Nephron progenitor cell (in vitro differentiated cells): ENCODE measurements around the gene FUT3.
"Not testable (repeated sequence)": the region's sequence is repeated elsewhere in the genome, so short reads cannot be mapped to it uniquely, and the experiment has no call there.

Experiments
- DNase-seq: peaks from one replicate; pipeline ENCODE4 v3.0.0; 2021
- H3K27ac Mint-ChIP-seq: 2 replicates; pipeline ENCODE4 v1.8.0; 2021; ENCODE audit warnings: mild to moderate bottlenecking, moderate library complexity, mixed read lengths
- H3K27me3 Mint-ChIP-seq: 2 replicates; pipeline ENCODE4 v1.8.0; 2021; ENCODE audit warnings: mild to moderate bottlenecking, low read depth, mixed read lengths; ENCODE audit not compliant: poor library complexity
- H3K36me3 Mint-ChIP-seq: 2 replicates; pipeline ENCODE4 v1.8.0; 2021; ENCODE audit warnings: low read depth, mixed read lengths
- H3K4me1 Mint-ChIP-seq: 2 replicates; pipeline ENCODE4 v1.8.0; 2021; ENCODE audit warnings: mixed read lengths
- H3K4me3 Mint-ChIP-seq: 2 replicates; pipeline ENCODE4 v1.8.0; 2021; ENCODE audit warnings: mild to moderate bottlenecking, moderate library complexity, mixed read lengths
- H3K9me3 Mint-ChIP-seq: 2 replicates; pipeline ENCODE4 v1.8.0; 2021; ENCODE audit warnings: mild to moderate bottlenecking, moderate library complexity, mixed read lengths
- CTCF ChIP-seq: fragments of 200-600 bp; sonication (generic); IDR thresholded peaks from 2 replicates; pipeline ENCODE4 v1.5.0; 2021; ENCODE audit warnings: antibody characterized with exemption

The FUT3 gene

GRCh38 chr19:5850189-5850588 is 1.1 kb downstream of the FUT3 start:
- Mint-ChIP-seq H3K27ac (no peak overlapping the region), H3K4me1 (peaks cover 23% of the 10 kb centered on the region), H3K36me3 (no peaks in the 10 kb centered on the region), H3K9me3 (no peaks in the 10 kb centered on the region), H3K27me3 (peaks cover 5% of the 10 kb centered on the region), H3K4me3 (no peak overlapping the region)
- TF ChIP-seq CTCF = no peak
- no peak for DNase-seq

DNA sequence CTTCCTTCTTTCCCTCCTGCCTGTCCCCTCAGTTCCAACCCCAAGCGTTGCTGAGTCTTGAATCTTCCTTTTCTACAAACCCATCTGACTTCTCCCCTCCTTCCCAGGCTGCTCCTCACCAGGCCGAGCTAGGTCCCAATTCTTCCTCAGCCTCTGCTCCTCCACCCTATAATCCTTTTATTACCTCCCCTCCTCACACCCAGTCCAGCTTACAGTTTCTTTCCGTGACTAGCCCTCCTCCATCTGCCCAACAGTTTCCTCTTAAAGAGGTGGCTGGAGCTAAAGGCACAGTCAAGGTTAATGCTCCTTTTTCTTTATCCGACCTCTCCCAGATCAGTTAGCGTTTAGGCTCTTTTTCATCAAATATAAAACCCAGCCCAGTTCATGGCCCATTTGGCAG is 2.6 kb downstream of the FUT3 start:
- not testable (repeated sequence) for H3K4me3 Mint-ChIP-seq, H3K9me3 Mint-ChIP-seq, H3K27me3 Mint-ChIP-seq, DNase-seq, H3K36me3 Mint-ChIP-seq, H3K27ac Mint-ChIP-seq
- peaks cover 14% of the 10 kb centered on the region for H3K4me1 Mint-ChIP-seq

- not testable (repeated sequence) for H3K36me3 Mint-ChIP-seq, H3K4me1 Mint-ChIP-seq
Observed at GRCh38 chr19:5847846-5848245, 3.4 kb downstream of the FUT3 start.

GRCh38 chr19:5844456-5845433 is 6.5 kb downstream of the FUT3 start:
- no peak overlapping the region for H3K27ac Mint-ChIP-seq
- no peaks in the 10 kb centered on the region for H3K36me3 Mint-ChIP-seq
- H3K9me3 Mint-ChIP-seq = no peaks in the 10 kb centered on the region
- H3K4me3 Mint-ChIP-seq = no peak overlapping the region
- TF ChIP-seq CTCF = no peak
- no peaks in the 10 kb centered on the region for H3K27me3 Mint-ChIP-seq
- no peaks in the 10 kb centered on the region for H3K4me1 Mint-ChIP-seq
- DNase-seq = no peak

More at GRCh38 chr19:5847846-5848245, 3.4 kb downstream of the FUT3 start:
- H3K9me3 Mint-ChIP-seq, H3K27me3 Mint-ChIP-seq, H3K4me3 Mint-ChIP-seq, DNase-seq, H3K27ac Mint-ChIP-seq: not testable (repeated sequence)

DNA sequence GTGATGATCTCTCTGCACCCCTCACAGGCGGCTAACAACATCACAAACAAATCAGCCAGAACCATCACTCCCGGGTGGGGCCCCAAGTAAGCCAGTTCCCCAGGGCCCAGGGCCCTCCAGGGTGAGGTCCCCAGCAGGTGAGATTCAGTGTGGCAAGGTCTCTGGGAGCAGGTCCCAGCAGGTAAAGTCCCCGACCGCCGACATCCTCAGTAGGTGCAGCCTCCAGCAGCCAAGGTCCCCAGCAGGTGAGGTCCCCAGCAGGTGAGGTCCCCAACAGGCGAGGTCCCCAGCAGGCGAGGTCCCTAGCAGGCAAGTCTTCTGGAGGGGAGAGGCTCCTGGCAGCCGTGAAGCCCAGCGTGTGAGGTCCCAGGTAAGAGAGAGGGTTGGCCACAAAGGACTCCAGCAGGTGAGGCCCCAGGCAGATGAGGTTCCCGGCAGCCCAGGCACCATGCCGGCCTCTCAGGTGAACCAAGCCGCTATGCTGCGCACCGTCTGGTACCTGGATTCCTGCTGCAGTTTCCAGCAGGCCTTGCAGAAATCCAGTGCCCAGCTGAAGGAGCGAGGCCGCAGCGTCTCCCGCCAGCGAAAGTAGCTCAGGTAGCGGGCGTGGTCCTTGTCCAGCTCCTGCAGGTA is 7.8 kb downstream of the FUT3 start:
- peaks cover 2% of the 10 kb centered on the region for H3K4me1 Mint-ChIP-seq
- TF ChIP-seq CTCF = no peak
- no peaks in the 10 kb centered on the region for H3K27me3 Mint-ChIP-seq
- no peak overlapping the region for H3K4me3 Mint-ChIP-seq
- H3K27ac Mint-ChIP-seq = no peak overlapping the region
- no peak for DNase-seq
- H3K9me3 Mint-ChIP-seq = no peaks in the 10 kb centered on the region
- no peaks in the 10 kb centered on the region for H3K36me3 Mint-ChIP-seq

DNA sequence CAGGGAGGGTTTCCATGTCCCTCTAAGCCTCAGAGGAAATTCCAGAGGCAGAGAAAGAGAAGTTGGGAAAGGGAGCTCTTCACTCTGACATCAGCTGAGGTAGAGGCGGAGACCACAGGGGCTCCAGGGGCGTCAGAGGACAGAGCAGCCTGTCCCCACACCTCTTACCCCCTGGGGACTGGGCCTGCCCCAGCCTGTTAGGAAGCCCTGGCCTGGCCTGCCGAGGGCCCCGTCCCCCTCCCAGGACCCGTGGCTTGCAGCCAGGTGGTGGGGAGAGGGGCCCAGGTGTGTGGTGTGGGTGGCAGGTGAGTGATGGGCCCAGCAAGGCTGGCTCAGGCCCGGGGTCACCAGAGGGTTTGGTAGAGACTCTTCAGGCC is 9.5 kb downstream of the FUT3 start:
- H3K4me1 Mint-ChIP-seq, H3K36me3 Mint-ChIP-seq, H3K9me3 Mint-ChIP-seq, H3K27ac Mint-ChIP-seq, H3K4me3 Mint-ChIP-seq, DNase-seq, H3K27me3 Mint-ChIP-seq: not testable (repeated sequence)

DNA sequence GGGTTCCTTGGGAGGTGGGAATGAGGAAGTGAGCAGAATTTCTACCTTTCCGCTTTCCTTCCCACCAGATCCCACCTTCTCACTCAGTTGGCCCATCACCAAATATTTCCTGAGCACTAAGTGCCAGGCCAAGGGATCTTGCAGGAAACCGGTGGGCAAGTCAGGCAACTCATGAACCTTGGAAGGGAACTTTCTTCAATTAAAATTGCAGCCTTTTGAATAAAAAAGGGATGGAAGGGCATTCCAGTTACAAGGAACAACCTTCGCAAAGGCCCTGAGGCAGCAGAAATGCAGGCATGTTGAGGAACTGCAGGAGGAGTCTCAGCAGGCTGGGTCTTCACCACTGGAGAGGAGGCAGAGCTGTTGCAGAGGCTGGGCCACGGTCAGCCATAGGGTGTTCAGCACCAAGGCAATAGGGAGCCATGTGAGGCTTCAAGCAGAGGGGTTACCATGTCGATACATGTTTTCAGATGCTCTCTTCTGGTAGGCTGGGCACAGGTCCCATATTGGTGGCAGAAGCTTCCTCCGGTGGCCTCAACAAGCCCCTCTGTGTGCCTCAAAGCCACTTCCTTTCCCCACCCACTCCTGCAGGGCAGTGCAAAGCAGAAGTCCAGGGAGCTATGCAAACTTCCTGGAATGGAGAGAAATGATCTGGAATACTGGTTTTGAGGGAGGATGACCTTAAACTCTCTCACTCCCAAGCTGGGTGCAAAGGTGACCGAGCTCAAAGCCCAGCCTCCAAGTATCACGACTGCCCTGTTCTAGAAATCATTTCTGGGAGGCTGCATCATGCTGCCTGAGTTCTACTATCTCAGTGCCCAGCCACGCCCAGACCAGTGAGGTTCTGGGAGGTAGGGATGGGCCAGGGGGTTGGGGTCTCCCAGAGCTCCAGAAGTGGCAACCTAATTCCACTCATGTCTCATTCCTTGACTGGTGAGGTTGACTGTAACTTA is 11.9 kb downstream of the FUT3 start, which contains the start of gene FUT6:
TSS of gene FUT6 (minus strand) at position 638 of the 953 bp plus-strand sequence. CDS start 7,135 bp downstream, outside the sequence.
- no peak within 1 kb of the TSS for H3K4me3 Mint-ChIP-seq
- no peaks in the 10 kb centered on the region for H3K9me3 Mint-ChIP-seq

More for the DNA sequence above, 11.9 kb downstream of the FUT3 start, which contains the start of gene FUT6:
- H3K36me3 Mint-ChIP-seq = no peaks in the 10 kb centered on the region
- no peak within 1 kb of the TSS for H3K27ac Mint-ChIP-seq
- DNase-seq = no peak
- peaks cover 16% of the 10 kb centered on the region for H3K4me1 Mint-ChIP-seq
- TF ChIP-seq CTCF = no peak
- H3K27me3 Mint-ChIP-seq = peaks cover 18% of the 10 kb centered on the region
